Stimulated activated CD4-positive, alpha-beta T cell treated with anti-CD3 and anti-CD28 coated beads, Interleukin-12 subunit alpha, Interleukin-12 subunit beta, amount 100 ng/mL, for 4 hours (primary cell): Measurements from ENCODE around the gene MPP2.
"Not testable (repeated sequence)": the region's sequence is repeated elsewhere in the genome, so short reads cannot be mapped to it uniquely, and the experiment has no call there.

ENCODE experiments used
- DNase-seq: peaks from one replicate; pipeline ENCODE4 v3.0.0-alpha.2; 2020

Gene MPP2

DNA sequence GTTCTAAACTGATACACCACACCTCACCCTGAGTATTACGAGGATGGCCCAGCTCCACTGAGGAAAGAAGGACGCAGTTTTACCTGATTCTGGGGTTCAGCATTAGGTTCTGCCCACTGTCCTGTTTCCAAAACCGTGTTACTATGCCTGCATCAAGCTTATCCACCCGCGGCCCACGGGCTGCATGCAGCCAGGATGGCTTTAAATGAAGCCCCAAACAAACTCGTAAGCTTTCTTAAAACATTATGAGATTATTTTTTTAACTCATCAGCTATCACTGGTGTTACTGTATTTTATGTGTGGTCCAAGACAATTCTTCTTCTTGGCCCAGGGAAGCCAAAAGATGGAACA is 64.4 kb downstream of the MPP2 start:
- no peak for DNase-seq

- not testable (repeated sequence) for DNase-seq
Observed at GRCh38 chr17:43842091-43842974, 65.0 kb downstream of the MPP2 start.

DNA sequence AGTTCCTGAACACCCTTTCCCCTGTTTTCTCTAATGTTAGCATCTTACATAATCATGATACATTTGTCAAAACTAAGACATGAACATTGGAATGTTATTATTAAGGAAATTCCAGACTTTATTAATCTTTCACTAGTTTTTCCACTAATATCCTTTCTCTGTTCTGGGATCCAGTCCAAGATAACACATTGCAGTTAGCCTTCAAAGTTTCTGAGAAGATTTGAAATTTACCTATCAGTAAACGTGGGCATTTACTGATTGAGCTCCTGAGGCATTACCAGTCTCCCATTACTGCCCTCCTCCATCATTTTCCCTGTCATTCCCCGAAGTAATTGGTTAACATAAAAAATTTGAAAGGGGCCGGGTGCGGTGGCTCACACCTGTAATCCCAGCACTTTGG is 66.1 kb downstream of the MPP2 start:
- no peak for DNase-seq

DNA sequence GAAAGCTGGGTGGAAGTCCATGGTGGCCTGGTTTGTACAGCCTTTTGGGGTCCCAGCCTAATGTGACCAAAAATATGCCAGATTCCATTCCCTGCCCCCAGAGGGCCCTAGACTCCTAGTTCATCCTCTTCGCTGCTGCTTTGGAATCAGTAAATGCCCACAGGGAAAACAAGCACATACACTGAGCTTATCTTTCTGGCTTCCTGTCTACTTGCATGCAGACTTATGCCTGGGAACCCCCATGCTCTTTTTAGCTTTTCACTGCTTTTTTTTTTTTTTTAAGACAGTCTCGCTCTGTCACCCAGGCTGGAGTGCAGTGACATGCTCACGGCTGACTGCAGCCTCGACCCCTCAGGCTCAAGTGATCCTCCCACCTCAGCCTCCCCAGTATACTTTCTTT is 66.5 kb downstream of the MPP2 start:
- no peak for DNase-seq

DNA sequence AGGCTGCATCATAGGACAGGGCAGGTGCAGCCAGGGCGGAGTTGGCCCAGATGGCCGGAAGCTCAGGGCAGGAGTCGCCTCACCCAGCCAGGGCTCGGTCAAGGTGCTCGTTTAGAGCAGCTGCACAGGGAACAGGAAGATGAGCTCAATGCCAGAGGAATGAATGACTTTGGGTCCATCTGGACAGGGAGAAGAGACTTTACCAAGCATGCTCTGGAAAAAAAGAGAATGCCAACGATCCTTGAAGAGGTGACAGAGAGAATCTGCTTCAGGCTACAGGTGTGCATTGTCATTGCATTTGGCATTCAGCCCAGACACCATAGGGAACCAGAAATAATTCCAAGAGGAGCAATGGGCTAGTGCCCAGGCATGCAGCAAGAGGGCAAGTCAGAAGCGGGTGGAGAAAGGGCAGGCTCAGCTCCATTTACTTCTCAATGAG is 67.6 kb downstream of the MPP2 start:
- no peak for DNase-seq

GRCh38 chr17:43834106-43834505 is 73.2 kb downstream of the MPP2 start:
- DNase-seq: no peak

GRCh38 chr17:43832976-43833829 is 74.1 kb downstream of the MPP2 start, which contains the start of gene MPP3:
TSS of gene MPP3 (minus strand) at chr17:43833146. CDS start at chr17:43831906, 1,240 bp downstream.
- DNase-seq: peak; percentile 50

DNA sequence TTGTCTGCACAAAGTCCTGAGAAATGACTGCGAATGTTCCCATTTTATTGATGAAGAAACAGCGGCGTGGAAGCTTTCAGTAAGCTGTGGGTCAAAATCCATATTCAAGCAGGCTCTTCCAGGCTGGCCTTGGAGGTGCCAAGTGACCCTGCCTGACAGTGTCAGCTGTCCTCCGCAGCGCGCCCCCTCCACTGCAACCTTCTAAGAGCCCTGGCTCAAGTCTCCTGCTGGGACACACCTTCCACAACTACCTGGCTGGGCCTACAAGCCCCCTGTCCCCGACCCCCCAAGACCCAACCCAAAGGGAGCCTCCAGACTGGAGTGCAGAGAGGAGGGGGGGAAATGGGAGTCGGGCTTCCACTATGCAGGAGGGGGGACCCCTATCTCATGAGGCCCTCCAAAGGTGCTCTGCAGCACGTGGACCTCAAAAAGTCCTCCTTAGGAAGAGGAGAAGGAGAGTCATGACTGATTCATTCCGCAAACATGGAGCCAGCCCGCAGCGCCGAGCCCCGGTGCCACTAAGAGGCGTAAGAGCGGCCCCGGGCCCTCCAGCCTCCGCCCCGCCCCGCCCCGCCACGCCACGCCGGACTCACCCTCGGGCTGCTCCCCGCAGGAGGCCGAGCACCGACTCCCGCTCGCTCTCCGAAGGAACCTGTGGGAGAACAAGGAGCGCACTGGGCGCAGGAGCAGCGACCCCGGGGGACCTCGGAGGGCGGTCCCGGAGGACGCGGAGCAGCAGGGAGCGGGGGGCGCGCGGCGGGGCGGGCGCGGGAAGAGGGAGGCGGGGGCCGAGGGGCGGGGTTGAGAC is 75.0 kb downstream of the MPP2 start:
- DNase-seq: peak; percentile 12

GRCh38 chr17:43831633-43832032 is 75.7 kb downstream of the MPP2 start:
- DNase-seq: no peak

DNA sequence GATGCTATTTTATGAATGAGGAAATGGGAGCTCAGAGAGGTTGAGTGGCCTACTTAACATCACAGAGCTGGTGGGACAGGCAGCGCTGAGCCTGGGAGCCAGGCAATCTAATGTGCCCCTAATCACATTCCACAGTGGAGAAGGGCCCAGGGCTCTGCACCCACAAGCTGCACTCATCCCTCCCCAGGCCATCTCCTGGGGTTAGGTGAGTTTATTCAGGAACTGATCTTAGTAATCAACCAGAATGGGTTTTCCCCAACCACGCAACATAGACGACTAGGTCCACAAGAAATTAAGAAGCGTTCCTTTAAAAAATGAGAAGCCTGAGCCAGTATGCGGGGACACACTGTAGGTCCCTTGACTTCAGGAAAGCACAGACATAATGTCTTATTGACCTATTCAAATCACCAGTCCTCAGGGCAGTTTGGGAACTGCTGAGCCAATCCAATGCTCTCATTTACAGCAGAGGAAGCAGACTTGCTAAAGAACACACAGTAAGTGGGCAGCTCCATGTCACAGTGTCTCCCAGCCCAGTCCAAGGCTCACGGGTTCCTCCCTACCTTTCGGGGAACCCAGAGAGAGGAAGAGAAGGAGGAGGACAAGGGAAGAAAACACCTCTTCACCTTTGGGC is 76.7 kb downstream of the MPP2 start:
- DNase-seq: no peak

- DNase-seq: no peak
Observed at GRCh38 chr17:43829738-43830137, 77.6 kb downstream of the MPP2 start.

GRCh38 chr17:43827596-43827995 is 79.7 kb downstream of the MPP2 start:
- no peak for DNase-seq

DNA sequence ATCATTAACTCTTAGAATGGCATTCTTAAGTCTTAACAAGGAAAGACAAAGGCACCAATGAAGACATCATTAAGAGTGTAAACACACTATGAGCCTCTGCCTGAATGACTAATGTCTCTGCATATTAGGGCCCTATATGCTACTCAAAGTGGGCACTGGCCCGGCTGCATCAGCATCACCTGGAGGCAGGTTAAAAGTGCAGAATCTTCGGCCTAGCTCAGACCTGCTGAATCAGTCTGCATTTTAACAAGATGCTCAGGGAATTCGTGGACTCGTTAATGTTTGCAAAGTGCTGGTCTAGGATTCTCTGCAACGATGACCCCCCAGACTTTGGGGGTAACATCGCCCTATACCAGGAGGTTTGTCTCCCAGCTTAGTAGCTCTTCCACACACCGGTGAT is 81.1 kb downstream of the MPP2 start:
- DNase-seq: no peak

DNA sequence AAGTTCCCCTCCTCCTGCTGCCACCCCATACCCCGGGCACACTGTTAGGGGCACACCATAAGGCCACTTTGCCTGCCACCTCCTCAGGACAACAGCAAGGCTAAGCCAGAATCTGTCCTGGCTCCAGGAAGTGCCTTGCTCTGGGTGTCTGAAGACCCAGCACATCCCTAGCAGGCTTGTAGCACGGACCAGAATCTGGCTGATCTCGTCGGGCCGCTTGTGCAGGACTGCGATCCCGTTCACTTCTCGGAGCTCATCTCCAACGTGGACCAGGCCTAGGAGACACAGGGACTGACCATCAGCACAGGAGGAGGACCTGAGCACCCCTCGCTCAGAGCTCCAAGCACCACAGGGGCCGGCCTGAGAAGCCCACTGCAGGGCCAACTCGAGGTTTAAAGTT is 81.8 kb downstream of the MPP2 start:
- DNase-seq: no peak
